DOHH2 (cell line): ENCODE measurements around the gene TM7SF3.
A peak's percentile ranks its signal among the peaks of the same experiment; 100 is the strongest.

ENCODE experiments used
- H3F3A ChIP-seq: fragments of 200-600 bp; sonication (generic), shearing (Covaris generic); 2 replicates; pipeline ENCODE4 v1.6.0; 2016; ENCODE audit warnings: antibody characterized with exemption, mild to moderate bottlenecking; ENCODE audit not compliant: control insufficient read depth, insufficient read depth
- H3K27ac ChIP-seq: fragments of 200-600 bp; sonication (generic); 2 replicates; pipeline ENCODE4 v1.5.1; 2014; ENCODE audit warnings: low read depth, mild to moderate bottlenecking, low read length, moderate library complexity
- H3K27me3 ChIP-seq: fragments of 200-600 bp; sonication (generic); 2 replicates; pipeline ENCODE4 v1.6.1; 2014; ENCODE audit warnings: mild to moderate bottlenecking, low read length, mixed read lengths; ENCODE audit not compliant: control insufficient read depth
- H3K36me3 ChIP-seq: fragments of 200-600 bp; sonication (generic); 2 replicates; pipeline ENCODE4 v1.6.1; 2014; ENCODE audit warnings: mild to moderate bottlenecking, low read length, moderate library complexity, mixed read lengths; ENCODE audit not compliant: control insufficient read depth
- H3K4me1 ChIP-seq: fragments of 200-600 bp; sonication (generic); 2 replicates; pipeline ENCODE4 v1.6.1; 2014; ENCODE audit warnings: mild to moderate bottlenecking, low read length, mixed read lengths; ENCODE audit not compliant: control insufficient read depth
- H3K4me2 ChIP-seq: fragments of 200-600 bp; sonication (generic); 2 replicates; pipeline ENCODE4 v1.6.0; 2014; ENCODE audit warnings: mild to moderate bottlenecking, low read length, moderate library complexity
- H3K4me3 ChIP-seq: fragments of 200-600 bp; sonication (generic); 2 replicates; pipeline ENCODE4 v1.5.1; 2014; ENCODE audit warnings: mild to moderate bottlenecking, low read length, mixed read lengths
- H3K79me2 ChIP-seq: fragments of 200-600 bp; sonication (generic); 2 replicates; pipeline ENCODE4 v1.6.1; 2014; ENCODE audit warnings: mild to moderate bottlenecking, low read length, mixed read lengths; ENCODE audit not compliant: control insufficient read depth
- H3K9me2 ChIP-seq: fragments of 200-600 bp; sonication (generic); replicated peaks from 2 replicates; pipeline ENCODE4 v1.6.1; 2014; ENCODE audit warnings: mild to moderate bottlenecking, low read length, mixed read lengths; ENCODE audit not compliant: control insufficient read depth
- H3K9me3 ChIP-seq: fragments of 200-600 bp; sonication (generic); 2 replicates; pipeline ENCODE4 v1.6.1; 2014; ENCODE audit warnings: antibody characterized with exemption, low read length, mixed read lengths; ENCODE audit not compliant: control insufficient read depth, insufficient read depth
- H4K20me1 ChIP-seq: fragments of 200-600 bp; sonication (generic); 2 replicates; pipeline ENCODE4 v1.6.0; 2014; ENCODE audit warnings: low read depth, mild to moderate bottlenecking, antibody characterized with exemption, low read length, moderate library complexity; ENCODE audit not compliant: control insufficient read depth, insufficient read depth
- CTCF ChIP-seq: fragments of 200-600 bp; sonication (generic); IDR thresholded peaks from one replicate; pipeline ENCODE4 v1.5.1; 2014; ENCODE audit warnings: antibody characterized with exemption, mild to moderate bottlenecking, low read depth, low read length; ENCODE audit not compliant: poor library complexity, severe bottlenecking
- EZH2phosphoT487 ChIP-seq: fragments of 200-600 bp; sonication (generic); IDR thresholded peaks from 2 replicates; pipeline ENCODE4 v1.6.1; 2017; ENCODE audit warnings: borderline replicate concordance, mild to moderate bottlenecking, antibody characterized with exemption, low read length, moderate library complexity, mixed read lengths

TM7SF3 gene

DNA sequence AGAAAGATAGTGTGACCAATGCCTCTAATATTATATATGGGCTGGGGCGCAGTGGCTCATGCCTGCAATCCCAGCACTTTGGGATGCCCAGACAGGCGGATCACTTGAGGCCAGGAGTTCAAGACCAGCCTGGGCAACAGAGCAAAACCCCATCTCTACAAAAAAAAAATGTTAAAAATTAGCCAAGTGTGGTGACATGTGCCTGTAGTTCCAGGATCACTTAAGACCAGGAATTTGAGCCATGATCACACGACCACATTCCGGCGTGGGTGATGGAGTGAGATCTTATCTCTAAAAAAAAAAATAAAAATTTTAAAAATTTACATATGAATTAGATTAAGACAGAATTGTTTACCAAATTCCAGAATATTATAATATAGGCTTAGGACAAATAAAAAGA lies 12.0 kb downstream of the TM7SF3 start:
- Histone ChIP-seq H3F3A (no peaks in the 10 kb centered on the region), H3K36me3 (peaks cover 16% of the 10 kb centered on the region), H3K79me2 (peaks cover 17% of the 10 kb centered on the region), H3K9me3 (no peaks in the 10 kb centered on the region), H4K20me1 (no peaks in the 10 kb centered on the region), H3K4me3 (no peak overlapping the region), H3K27me3 (no peaks in the 10 kb centered on the region), H3K4me1 (peaks cover 33% of the 10 kb centered on the region), H3K9me2 (no peaks in the 10 kb centered on the region), H3K27ac (no peak overlapping the region), H3K4me2 (no peak overlapping the region)
- no peak for TF ChIP-seq CTCF
- no peak for TF ChIP-seq EZH2phosphoT487

DNA sequence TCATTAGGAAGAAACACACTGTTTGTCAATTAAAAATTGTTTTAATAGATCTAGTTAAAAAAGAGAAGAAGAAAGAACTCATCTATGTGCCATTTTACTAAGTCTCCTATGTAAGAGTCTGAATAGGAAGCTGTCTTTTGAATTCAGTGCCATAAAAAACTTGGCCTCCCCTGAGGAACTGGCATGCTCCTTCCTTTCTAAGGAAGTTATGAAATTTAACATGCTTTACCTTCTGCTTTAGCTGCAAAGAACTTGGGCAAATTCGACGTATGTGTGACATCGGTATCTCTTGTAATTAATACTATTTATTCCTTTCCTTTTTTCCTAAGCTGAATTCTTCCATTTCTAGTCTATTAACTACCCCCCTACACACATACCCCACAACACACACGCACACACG lies 12.5 kb downstream of the TM7SF3 start:
- no peak overlapping the region for H3K27ac ChIP-seq
- no peak overlapping the region for H3K4me2 ChIP-seq
- no peak overlapping the region for H3K4me3 ChIP-seq
- H4K20me1 ChIP-seq = no peaks in the 10 kb centered on the region
- peaks cover 30% of the 10 kb centered on the region for H3K4me1 ChIP-seq
- no peaks in the 10 kb centered on the region for H3K27me3 ChIP-seq
- H3K9me2 ChIP-seq = no peaks in the 10 kb centered on the region
- no peaks in the 10 kb centered on the region for H3K9me3 ChIP-seq
- TF ChIP-seq CTCF = no peak
- no peak for TF ChIP-seq EZH2phosphoT487
- H3K36me3 ChIP-seq = peaks cover 17% of the 10 kb centered on the region
- peaks cover 14% of the 10 kb centered on the region for H3K79me2 ChIP-seq
- no peaks in the 10 kb centered on the region for H3F3A ChIP-seq

GRCh38 chr12:27000961-27001360 lies 13.2 kb downstream of the TM7SF3 start:
- no peak overlapping the region for H3K27ac ChIP-seq
- H3K4me3 ChIP-seq = 0 out of 2 replicates have a peak overlapping the region, but pooled peaks have one; percentile 2
- H3K9me2 ChIP-seq = no peaks in the 10 kb centered on the region
- no peaks in the 10 kb centered on the region for H3K27me3 ChIP-seq
- peaks cover 17% of the 10 kb centered on the region for H3K36me3 ChIP-seq
- H3K4me1 ChIP-seq = peaks cover 30% of the 10 kb centered on the region
- no peaks in the 10 kb centered on the region for H4K20me1 ChIP-seq
- H3K79me2 ChIP-seq = peaks cover 14% of the 10 kb centered on the region
- TF ChIP-seq EZH2phosphoT487 (no peak), CTCF (no peak)
- H3K4me2 ChIP-seq = peak overlapping the region; percentile 34
- H3F3A ChIP-seq = no peaks in the 10 kb centered on the region
- H3K9me3 ChIP-seq = no peaks in the 10 kb centered on the region

DNA sequence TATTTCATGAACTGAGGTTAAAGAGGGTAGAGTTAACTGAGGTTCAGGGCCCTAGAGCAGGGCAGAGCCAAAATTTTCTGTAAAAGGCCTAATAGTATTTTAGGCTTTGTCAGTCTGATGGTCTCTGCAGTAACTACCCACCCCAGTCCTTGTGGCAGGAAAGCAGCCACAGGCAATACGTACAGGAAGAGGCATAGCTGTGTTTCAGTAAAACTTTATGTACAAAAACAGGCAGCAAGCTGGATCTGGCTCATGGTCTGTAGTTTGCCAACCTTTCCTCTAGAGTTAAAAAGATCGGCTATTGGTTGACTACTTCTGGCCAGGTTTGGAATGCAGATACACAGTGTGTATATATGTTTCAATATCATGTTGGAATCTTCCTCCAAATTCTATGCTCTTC lies 17.2 kb downstream of the TM7SF3 start:
- H3K27me3 ChIP-seq = no peaks in the 10 kb centered on the region
- H3F3A ChIP-seq = no peaks in the 10 kb centered on the region
- H3K79me2 ChIP-seq = peaks cover 4% of the 10 kb centered on the region; the same call in 1 of the 2 replicates
- H3K4me3 ChIP-seq = no peak overlapping the region
- no peaks in the 10 kb centered on the region for H4K20me1 ChIP-seq
- no peak overlapping the region for H3K4me2 ChIP-seq
- H3K27ac ChIP-seq = no peak overlapping the region
- TF ChIP-seq CTCF = no peak
- no peak for TF ChIP-seq EZH2phosphoT487
- no peaks in the 10 kb centered on the region for H3K9me3 ChIP-seq
- H3K4me1 ChIP-seq = peaks cover 12% of the 10 kb centered on the region
- H3K36me3 ChIP-seq = peaks cover 26% of the 10 kb centered on the region
- H3K9me2 ChIP-seq = no peaks in the 10 kb centered on the region
